Ovary (tissue), 9 donors: ENCODE data around the gene PKM. TPM values are rescaled to one million over a fixed set of nuclear protein-coding genes. Genes with fewer than 3 reads are reported as not detected.

Experiments used
- DNase-seq, 5 donors: peaks; one replicate each; pipeline ENCODE4 v3.0.0-alpha.2; 2019 to 2020
- H3K27ac ChIP-seq, 2 donors: fragments of 200-600 bp; one replicate each; pipeline versions ENCODE4 v1.5.1 to v1.8.0; 2019 to 2022
- H3K27me3 ChIP-seq: fragments of 200-600 bp; one replicate; pipeline ENCODE4 v1.8.0; 2022
- H3K36me3 ChIP-seq: fragments of 200-600 bp; sonication (generic); one replicate; pipeline ENCODE4 v1.5.1; 2019
- H3K4me1 ChIP-seq: one replicate; pipeline ENCODE4 v1.8.1; 2013; ENCODE audit warnings: mild to moderate bottlenecking, moderate library complexity; ENCODE audit not compliant: insufficient read depth
- H3K4me3 ChIP-seq: fragments of 200-600 bp; sonication (generic); one replicate; pipeline ENCODE4 v1.5.1; 2017
- H3K9me3 ChIP-seq, 2 donors: fragments of 200-600 bp in 1 of 2; sonication (generic) in 1 of 2; one replicate each; pipeline versions ENCODE4 v1.5.1 to v1.8.1; 2013 to 2019; ENCODE audit warnings: mild to moderate bottlenecking in 1 of 2, moderate library complexity in 1 of 2
- CTCF ChIP-seq, 3 donors: fragments of 450-650 bp in 2 of 3; fragments of 200-600 bp in 1 of 3; IDR thresholded peaks; one replicate each; pipeline versions ENCODE4 v1.5.1 to v1.8.0; 2016 to 2022; ENCODE audit warnings: antibody characterized with exemption in 3 of 3, mild to moderate bottlenecking in 1 of 3
- EP300 ChIP-seq: sonication (generic); formaldehyde crosslinking; IDR thresholded peaks from one replicate; pipeline ENCODE4 v1.6.1; 2017; ENCODE audit warnings: antibody characterized with exemption
- POLR2A ChIP-seq: fragments of 450-650 bp; IDR thresholded peaks from one replicate; pipeline ENCODE4 v1.6.1; 2017; ENCODE audit warnings: antibody characterized with exemption, mild to moderate bottlenecking, moderate library complexity
- WGBS, 3 donors: extraction: QIAGEN DNeasy Blood & Tissue Kit in 1 of 3; methylation state at CpG; one replicate each; pipeline versions ENCODE4 v1.1.5 to v1.1.7; 2013 to 2017; 5-methylcytosine and 5-hydroxymethylcytosine counted together
- intact Hi-C, 4 donors: fragments of 100-400 bp; cut with DNase I; formaldehyde crosslinking; loops; one replicate each; pipeline versions ENCODE4 v1.11.0 to v1.15.1; 2022 to 2023
- polyA plus RNA-seq, 2 donors: library from polyadenylated mRNA; stranded (reverse); fragments of 200-250 nt in 1 of 2; fragments of 350-450 nt in 1 of 2; fragmentation: Illumina TruSeq in 1 of 2; extraction: RNeasy Lipid Tissue Mini Kit (QIAGEN cat#74804) in 1 of 2; gene quantifications; one replicate each; pipeline ENCODE4 v1.2.3, GENCODE V29; 2013 to 2014
- total RNA-seq, 7 donors: library from RNA; depleted of rRNA in 2 of 7; stranded (reverse); fragments of >200 nt in 2 of 7; fragmentation: NEBNext Ultra II Directional in 3 of 7; extraction: Animal tissue kit (Norgen Biotek cat#: 25700) in 3 of 7; gene quantifications; one replicate each; pipeline versions ENCODE4 v1.1.0 to v1.2.4, GENCODE V29; 2016 to 2023
- donor health status: DM: no; HTN: no; CAD: no; lungs with moderate emphysema.
- donor health status: DM: no; HTN: no; CAD: no.
- donor health status: Bipolar disorder and iron deficiency.
- donor health status: DM: yes; HTN: yes; CAD: no.
- donor health status: DM: no; HTN: no; CAD: no.
- donor health status: DM: yes; HTN: yes; CAD: no.

Gene PKM
- total and polyA plus RNA-seq, 9 donors, result 128 to 692 (median 291) TPM

GRCh38 chr15:72269739-72270138 lies 38.7 kb upstream of the PKM start:
- TF ChIP-seq CTCF (IDR thresholded peaks at IDR 0.05), result no peak
- TF ChIP-seq EP300, result no peak
- TF ChIP-seq POLR2A, result no peak
- Histone ChIP-seq H3K27ac (no peak overlapping the region), H3K9me3 (no peaks in the 10 kb centered on the region), H3K27me3 (no peaks in the 10 kb centered on the region), H3K4me1 (peaks cover 6% of the 10 kb centered on the region), H3K4me3 (no peak overlapping the region), H3K36me3 (no peaks in the 10 kb centered on the region)
- DNase-seq, result no peak
- intact Hi-C loops, result loop anchor here in 2 of 4 donors (5.0 kb wide), 3 partner anchors 37 to 1368 kb away; partner anchors contain the start of genes ARIH1 (in 1 of the 2) and PKM (in 1 of the 2)
- 86 to 98% (median 87%) methylated on average over 4 of the region's 4 CpGs for WGBS, 3 donors

- TF ChIP-seq EP300 (no peak), POLR2A (no peak), CTCF (IDR thresholded peaks at IDR 0.05) (no peak)
- H3K4me1 ChIP-seq, result no peaks in the 10 kb centered on the region
- H3K9me3 ChIP-seq, result no peaks in the 10 kb centered on the region
- no peaks in the 10 kb centered on the region for H3K36me3 ChIP-seq
- 90 to 93% (median 91%) methylated on average over 5 of the region's 5 CpGs for WGBS, 3 donors
- H3K27ac ChIP-seq, result no peak overlapping the region
- intact Hi-C loops, result no loop called here
- no peak overlapping the region for H3K4me3 ChIP-seq
- no peaks in the 10 kb centered on the region for H3K27me3 ChIP-seq
- DNase-seq, result no peak
Measured at GRCh38 chr15:72265031-72265430, 34.0 kb upstream of the PKM start.

GRCh38 chr15:72252663-72253299 lies 21.8 kb upstream of the PKM start:
- H3K27me3 ChIP-seq, result no peaks in the 10 kb centered on the region
- no peaks in the 10 kb centered on the region for H3K36me3 ChIP-seq
- no peak overlapping the region for H3K4me3 ChIP-seq
- no peaks in the 10 kb centered on the region for H3K4me1 ChIP-seq
- TF ChIP-seq EP300, result no peak
- DNase-seq, result no peak
- 93 to 95% (median 94%) methylated on average over 10 of the region's 10 CpGs for WGBS, 3 donors
- intact Hi-C loops, result no loop called here
- no peak overlapping the region for H3K27ac ChIP-seq
- no peaks in the 10 kb centered on the region for H3K9me3 ChIP-seq

- no peak for DNase-seq
- 82 to 92% (median 87%) methylated on average over 3 of the region's 3 CpGs for WGBS, 3 donors
- no peaks in the 10 kb centered on the region for H3K36me3 ChIP-seq
- H3K27me3 ChIP-seq, result no peaks in the 10 kb centered on the region
- H3K4me1 ChIP-seq, result no peaks in the 10 kb centered on the region
- H3K4me3 ChIP-seq, result no peak overlapping the region
- intact Hi-C loops, result no loop called here
- TF ChIP-seq POLR2A (no peak), EP300 (no peak), CTCF (IDR thresholded peaks at IDR 0.05) (no peak)
- no peak overlapping the region for H3K27ac ChIP-seq
- no peaks in the 10 kb centered on the region for H3K9me3 ChIP-seq
Measured at GRCh38 chr15:72249142-72249810, 18.3 kb upstream of the PKM start.

GRCh38 chr15:72248514-72248913 lies 17.5 kb upstream of the PKM start:
- H3K4me3 ChIP-seq, result no peak overlapping the region
- H3K36me3 ChIP-seq, result no peaks in the 10 kb centered on the region
- TF ChIP-seq POLR2A (no peak), EP300 (no peak), CTCF (IDR thresholded peaks at IDR 0.05) (no peak)
- no peak for DNase-seq
- intact Hi-C loops, result no loop called here
- 95 to 100% (median 98%) methylated on average over 1 of the region's 1 CpG for WGBS, 3 donors
- H3K27me3 ChIP-seq, result no peaks in the 10 kb centered on the region
- H3K9me3 ChIP-seq, result no peaks in the 10 kb centered on the region
- H3K4me1 ChIP-seq, result no peaks in the 10 kb centered on the region
- no peak overlapping the region for H3K27ac ChIP-seq
